HepG2 (cell line): ENCODE measurements around the gene GAS6. TPM values are rescaled to one million over a fixed set of nuclear protein-coding genes. Genes with fewer than 3 reads are reported as not detected.

Experiments
- ATAC-seq: fragments of 200-7000 bp; cut with Tn5 transposase; 3 replicates; pipeline ENCODE4 v1.9.1; 2020; ENCODE audit warnings: mild to moderate bottlenecking, moderate library complexity
- BruUV-seq: library from RNA; stranded (reverse); fragments of 400-500 nt; replicated peaks from 2 replicates; lab custom pipeline; 2021; lab: Mats Ljungman, UMichigan
- CTCF ChIA-PET: fragments of 300-600 bp; formaldehyde crosslinking; extraction: SDS; loops from one replicate; lab custom pipeline; 2021; ENCODE audit warnings: low total read pairs, inconsistent platforms, low intra/inter-chr PET ratio; lab: Yijun Ruan, JAX
- POLR2A ChIA-PET: fragments of 350-600 bp; sonication (Branson Sonifier 250); formaldehyde crosslinking; loops from one replicate; lab custom pipeline; 2020; ENCODE audit warnings: antibody characterized with exemption, inconsistent platforms; lab: Yijun Ruan, JAX
- DNase-seq: peaks from one replicate; pipeline ENCODE4 v3.0.0-alpha.2; 2015; ENCODE audit warnings: low spot score
- FAIRE-seq: peaks from 3 replicates; lab custom pipeline; 2011; peaks lifted over from hg19 to GRCh38; lab: Jason Lieb, UNC
- H2AFZ ChIP-seq: one replicate; pipeline ENCODE4 v1.6.1; 2011; ENCODE audit warnings: low read length, inconsistent platforms
- H3K27ac ChIP-seq: fragments of 300-600 bp; 3 replicates; pipeline ENCODE4 v1.8.0; 2011; ENCODE audit warnings: mixed run types, mild to moderate bottlenecking, mixed read lengths, low read length, inconsistent platforms; ENCODE audit not compliant: insufficient read depth; ENCODE audit errors: extremely low read length
- H3K27me3 ChIP-seq, 2 experiments: fragments of 200-600 bp in 1 of 2; 2 replicates in 1 of 2; 3 replicates in 1 of 2; pipeline versions ENCODE4 v1.6.0 to v1.8.0; 2011; ENCODE audit warnings: low read length in 2 of 2, mild to moderate bottlenecking in 2 of 2, moderate library complexity in 2 of 2, inconsistent platforms in 1 of 2; ENCODE audit not compliant: insufficient read depth in 2 of 2, control insufficient read depth in 1 of 2
- H3K36me3 ChIP-seq, 2 experiments: fragments of 200-600 bp in 1 of 2; replicated peaks in 1 of 2; 2 replicates in 1 of 2; 3 replicates in 1 of 2; pipeline versions ENCODE4 v1.5.1 to v1.8.0; 2011; ENCODE audit warnings: low read length in 2 of 2, inconsistent platforms in 1 of 2; ENCODE audit not compliant: insufficient read depth in 2 of 2, control insufficient read depth in 1 of 2
- H3K4me1 ChIP-seq: 2 replicates; pipeline ENCODE4 v1.5.1; 2012; ENCODE audit warnings: low read length, inconsistent platforms; ENCODE audit not compliant: insufficient read depth
- H3K4me2 ChIP-seq: 2 replicates; pipeline ENCODE4 v1.6.0; 2011; ENCODE audit warnings: low read depth, low read length, inconsistent platforms
- H3K4me3 ChIP-seq, 3 experiments: fragments of 200-600 bp in 1 of 3; sonication (generic), shearing (Covaris generic) in 1 of 3; replicated peaks in 1 of 3; 2 replicates each; pipeline ENCODE4 v1.5.1; 2011 to 2016; ENCODE audit warnings: low read length in 3 of 3, inconsistent platforms in 2 of 3, low read depth in 2 of 3, mild to moderate bottlenecking in 2 of 3, control low read depth in 1 of 3, mixed read lengths in 1 of 3; ENCODE audit not compliant: insufficient read depth in 1 of 3
- H3K79me2 ChIP-seq: one replicate; pipeline ENCODE4 v1.6.1; 2011; ENCODE audit warnings: low read length, inconsistent platforms; ENCODE audit not compliant: insufficient read depth
- H3K9ac ChIP-seq: 2 replicates; pipeline ENCODE4 v1.6.0; 2011; ENCODE audit warnings: mild to moderate bottlenecking, low read depth, low read length, inconsistent platforms; ENCODE audit not compliant: insufficient read depth
- H3K9me3 ChIP-seq: 2 replicates; pipeline ENCODE4 v1.5.1; 2012; ENCODE audit warnings: mild to moderate bottlenecking, low read length
- H4K20me1 ChIP-seq: 2 replicates; pipeline ENCODE4 v1.6.0; 2011; ENCODE audit warnings: inconsistent platforms, mild to moderate bottlenecking, low read length, moderate library complexity; ENCODE audit not compliant: insufficient read depth
- ATF5 ChIP-seq: sonication (generic); formaldehyde crosslinking; IDR thresholded peaks from 2 replicates; pipeline ENCODE4 v1.4.0; 2020; ENCODE audit warnings: mild to moderate bottlenecking, low read depth, missing genetic modification reagents
- HCFC1 ChIP-seq: fragments of 150-350 bp; IDR thresholded peaks from 2 replicates; pipeline ENCODE4 v1.6.1; 2014; ENCODE audit warnings: low read depth, low read length
- MLLT10 ChIP-seq: sonication (generic); formaldehyde crosslinking; IDR thresholded peaks from 2 replicates; pipeline ENCODE4 v1.4.0; 2020; ENCODE audit warnings: missing genetic modification reagents
- ZBTB14 ChIP-seq: sonication (generic); formaldehyde crosslinking; IDR thresholded peaks from 2 replicates; pipeline ENCODE4 v1.4.0; 2020; ENCODE audit warnings: missing genetic modification reagents
- ZKSCAN5 ChIP-seq: sonication (generic); formaldehyde crosslinking; IDR thresholded peaks from 2 replicates; pipeline ENCODE4 v1.5.1; 2020; ENCODE audit warnings: mild to moderate bottlenecking, missing genetic modification reagents
- ZNF512B ChIP-seq: sonication (generic); formaldehyde crosslinking; IDR thresholded peaks from 2 replicates; pipeline ENCODE4 v1.5.1; 2020; ENCODE audit warnings: missing genetic modification reagents, mild to moderate bottlenecking, borderline replicate concordance
- ZNF569 ChIP-seq: sonication (generic); formaldehyde crosslinking; IDR thresholded peaks from 2 replicates; pipeline ENCODE4 v1.5.0; 2020; ENCODE audit warnings: mild to moderate bottlenecking, missing genetic modification reagents, moderate library complexity, borderline replicate concordance
- ZSCAN9 ChIP-seq: IDR thresholded peaks from 2 replicates; pipeline ENCODE4 v1.6.1; 2016; ENCODE audit warnings: borderline replicate concordance
- WGBS: methylation state at CpG from one replicate; pipeline ENCODE4 v1.1.6; 2017; ENCODE audit warnings: low lambda C conversion rate; 5-methylcytosine and 5-hydroxymethylcytosine counted together
- in situ Hi-C: cut with HindIII; loops from 2 replicates; pipeline ENCODE4 v1.10.0; 2017; ENCODE audit warnings: low pct_unique_long_range_greater_than_20kb; ENCODE audit not compliant: extremely low pct_ligation_motif_present
- intact Hi-C: fragments of 100-400 bp; cut with micrococcal nuclease; formaldehyde crosslinking; loops from one replicate; pipeline ENCODE4 v1.10.0; 2022; ENCODE audit not compliant: unreplicated experiment
- polyA plus RNA-seq, 8 experiments: library from polyadenylated mRNA; depleted of rRNA in 3 of 8; stranded (reverse) in 7 of 8; unstranded in 1 of 8; fragments of >200 nt; fragmentation: Illumina TruSeq in 4 of 8; extraction: Trizol in 4 of 8; gene quantifications; 2 replicates each; pipeline versions ENCODE4 v1.2.1 to v1.2.3, GENCODE V29; 2011 to 2016; ENCODE audit warnings: low read depth in 4 of 8, missing spikeins in 1 of 8, mixed read lengths in 1 of 8; ENCODE audit not compliant: insufficient read depth in 1 of 8
- total RNA-seq, 5 experiments: library from RNA; depleted of rRNA; stranded (reverse); fragments of >200 nt; fragmentation: Illumina TruSeq; extraction: Trizol; gene quantifications; 2 replicates each; pipeline ENCODE4 v1.2.3, GENCODE V29; 2016; ENCODE audit warnings: low read depth in 1 of 5

GAS6 gene
- total and polyA plus RNA-seq, 2 of the 13 experiments (the other 11 are each of a cell fraction or from before 2014, with no cell fraction given) = 0.09 to 0.24 TPM

- ChIA-PET CTCF (no interaction called here), POLR2A (no interaction called here)
- H3K36me3 ChIP-seq = no peaks in the 10 kb centered on the region
- FAIRE-seq (no peak), DNase-seq (no peak), ATAC-seq (no peak)
- peaks cover 3% of the 10 kb centered on the region for H3K9me3 ChIP-seq
- H3K9ac ChIP-seq = no peak overlapping the region
- no peak overlapping the region for H2AFZ ChIP-seq
- in situ Hi-C loops (no loop called here), intact Hi-C loops (no loop called here)
- H3K4me3 ChIP-seq = no peak overlapping the region
- 24% methylated on average over 3 of the region's 25 CpGs for WGBS
- H4K20me1 ChIP-seq = no peaks in the 10 kb centered on the region
- H3K4me2 ChIP-seq = no peak overlapping the region
- no peak overlapping the region for H3K27ac ChIP-seq
- no peak for TF ChIP-seq ZNF512B (CRISPR knock-in tag)
- no peak for TF ChIP-seq ZSCAN9 (CRISPR knock-in tag)
- no peak for TF ChIP-seq MLLT10 (CRISPR knock-in tag)
- no peak for TF ChIP-seq ZKSCAN5 (CRISPR knock-in tag)
- no peak for TF ChIP-seq ATF5 (CRISPR knock-in tag)
- no peak for TF ChIP-seq ZNF569 (CRISPR knock-in tag)
- TF ChIP-seq ZBTB14 = no peak
- TF ChIP-seq HCFC1 = no peak
- no peaks in the 10 kb centered on the region for H3K79me2 ChIP-seq
- no peaks in the 10 kb centered on the region for H3K4me1 ChIP-seq
- H3K27me3 ChIP-seq = peaks cover 7 to 24% of the 10 kb centered on the region in 2 experiments; a peak in 3 of 5 replicates
- BruUV-seq = no TSS peak
These were observed 61.1 kb downstream of the GAS6 start for GRCh38 chr13:113802761-113803160.
